NCI-H1436 (cell line): ENCODE data around the gene LPCAT3.

Source experiments
- DNase-seq: peaks from one replicate; lab custom pipeline; 2025; lab: John Stamatoyannopoulos, UW

The LPCAT3 gene

DNA sequence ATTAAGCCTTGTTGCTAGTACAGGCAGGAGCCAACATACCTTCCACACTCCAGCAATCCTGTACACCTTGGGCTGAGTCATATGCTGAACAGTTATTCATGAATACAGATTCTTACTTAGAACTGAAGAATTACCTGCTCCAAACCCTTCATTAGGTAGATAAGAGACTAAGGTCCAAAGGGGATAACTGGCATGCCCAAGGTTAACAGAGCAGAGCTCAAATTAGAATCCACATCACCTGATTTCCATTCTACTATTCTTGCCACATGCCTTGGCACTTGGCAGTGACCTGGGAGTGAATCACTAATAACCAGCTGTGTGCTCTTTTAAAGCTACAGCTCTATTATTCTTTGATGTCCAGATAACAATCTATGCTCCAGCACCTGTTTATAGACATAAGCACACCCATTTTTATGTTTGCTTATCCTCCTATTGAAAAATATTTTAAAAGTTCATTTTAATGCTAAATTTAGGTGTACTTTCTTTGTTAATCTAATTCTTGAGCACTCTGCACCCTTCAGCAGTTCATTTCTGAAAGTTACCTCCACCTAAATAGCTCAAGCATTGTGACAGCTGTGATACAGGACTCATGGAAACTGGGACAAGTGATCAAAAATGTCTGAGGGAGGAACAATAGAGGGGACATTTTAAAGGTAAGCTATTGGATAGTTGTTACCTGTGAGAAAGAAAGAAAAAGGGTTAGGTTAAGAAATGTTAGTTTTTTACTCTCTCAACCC, 19.4 kb downstream of the LPCAT3 start:
- no peak for DNase-seq

GRCh38 chr12:6996040-6996441, 22.2 kb downstream of the LPCAT3 start:
- DNase-seq: no peak

DNA sequence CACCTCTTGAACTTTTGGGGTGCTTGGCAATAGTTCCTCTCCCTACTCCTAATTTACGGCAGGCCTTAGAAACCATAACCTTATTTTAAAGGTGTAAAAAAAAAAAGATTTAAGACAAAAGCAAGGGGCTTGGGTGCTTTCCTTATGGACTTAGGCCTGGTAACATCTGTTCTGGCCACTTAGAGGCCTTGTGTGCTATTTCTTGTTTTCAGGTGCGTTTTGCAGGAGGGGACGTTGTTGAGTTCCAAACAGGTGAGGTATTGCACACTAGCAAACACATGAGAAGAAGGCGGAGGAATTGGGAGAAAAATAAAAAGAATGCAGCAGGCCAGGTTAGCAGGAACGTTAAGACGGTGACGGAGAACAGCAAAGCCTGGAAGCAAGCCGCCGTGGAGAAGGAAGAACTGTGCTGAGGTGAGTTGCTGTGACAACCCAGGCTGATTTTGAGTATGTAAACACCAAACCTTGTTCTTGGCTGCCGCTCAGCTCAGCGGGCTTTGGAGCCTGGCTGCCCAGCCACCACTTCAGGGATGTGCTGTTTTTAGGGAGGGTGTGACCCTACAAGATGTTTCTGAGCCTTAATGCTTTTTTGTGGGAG, 30.2 kb downstream of the LPCAT3 start:
- DNase-seq: no peak

DNA sequence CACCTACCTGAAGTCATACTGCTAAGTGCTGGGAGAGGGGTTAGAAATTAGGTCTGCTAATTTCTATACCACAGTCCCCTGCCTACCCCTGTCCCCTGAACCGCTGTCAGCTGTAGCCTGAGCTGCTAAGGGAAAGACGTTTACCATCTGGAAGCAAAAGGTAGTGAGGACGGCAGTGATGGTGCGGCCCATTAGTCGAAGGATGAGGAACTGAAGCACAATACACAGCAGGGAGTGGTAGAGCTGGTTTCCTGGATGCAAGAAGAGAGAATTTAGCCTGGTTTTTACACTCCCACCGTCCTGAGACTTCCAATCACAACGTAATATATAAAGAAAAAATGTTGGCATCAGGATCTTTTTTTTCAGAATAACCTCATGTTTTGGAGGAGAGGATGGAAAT, 35.7 kb downstream of the LPCAT3 start:
- DNase-seq: no peak

DNA sequence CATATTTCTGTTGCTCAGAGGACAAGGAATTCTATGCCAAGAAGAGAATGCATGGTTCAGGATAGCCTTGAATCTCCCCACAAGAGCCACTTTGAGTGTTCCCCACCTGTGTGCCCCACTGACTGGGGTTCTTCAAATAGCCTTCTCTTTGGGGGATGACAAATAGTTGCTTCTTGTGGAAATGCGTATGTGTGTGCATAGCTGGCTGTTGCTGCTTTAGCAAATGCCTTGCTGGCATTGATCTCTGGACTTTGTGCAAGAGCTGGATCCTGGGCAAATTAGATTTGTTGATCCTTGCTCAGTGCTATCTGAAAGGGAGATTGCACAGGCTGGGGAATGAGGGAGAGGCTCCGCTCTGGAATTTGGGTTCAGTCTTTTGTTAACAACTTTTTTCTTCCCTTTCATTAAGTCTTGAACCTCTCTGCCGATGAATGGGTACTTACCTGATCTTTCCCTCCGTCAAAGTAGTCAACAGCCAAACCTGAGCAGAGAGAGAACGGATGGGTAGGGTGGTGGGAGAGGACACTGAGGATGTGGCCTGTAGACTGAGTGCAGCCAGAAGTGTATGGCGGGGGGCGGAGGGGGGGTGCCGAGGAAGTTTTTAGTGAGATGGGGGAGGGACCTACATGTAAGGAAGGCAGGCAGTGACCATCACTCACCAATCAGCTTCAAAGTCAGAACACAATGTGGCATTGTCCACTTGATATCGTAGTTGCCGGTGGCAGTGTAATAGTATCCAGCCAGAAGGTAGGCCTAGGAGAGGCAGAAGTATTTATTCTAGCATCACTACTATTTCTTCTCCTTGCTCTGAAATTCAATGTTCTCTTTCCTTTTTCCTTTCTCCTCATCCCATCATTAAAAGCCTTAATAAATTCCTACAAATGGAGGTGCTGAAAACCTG, 36.9 kb downstream of the LPCAT3 start:
- no peak for DNase-seq

DNA sequence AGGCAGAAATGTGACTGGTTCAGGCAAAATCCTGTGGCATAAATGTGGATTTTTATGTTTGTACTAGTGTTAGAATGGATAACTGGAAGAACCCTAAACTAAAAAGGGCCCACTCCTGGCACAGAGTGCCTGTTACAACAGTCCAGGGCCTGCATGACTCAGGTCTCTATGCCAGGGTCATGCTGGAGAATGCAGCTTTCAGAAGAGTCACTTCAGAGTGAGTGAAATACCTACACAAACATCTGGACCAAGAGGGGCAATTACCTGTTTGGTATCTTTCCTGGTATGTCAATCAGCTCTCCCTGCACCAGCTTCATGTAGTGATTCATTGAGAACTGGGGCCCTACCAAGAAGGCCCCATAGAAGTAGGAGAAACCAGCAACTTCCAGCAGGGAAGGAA, 37.5 kb downstream of the LPCAT3 start:
- no peak for DNase-seq

GRCh38 chr12:6980075-6980474, 38.2 kb downstream of the LPCAT3 start:
- no peak for DNase-seq

DNA sequence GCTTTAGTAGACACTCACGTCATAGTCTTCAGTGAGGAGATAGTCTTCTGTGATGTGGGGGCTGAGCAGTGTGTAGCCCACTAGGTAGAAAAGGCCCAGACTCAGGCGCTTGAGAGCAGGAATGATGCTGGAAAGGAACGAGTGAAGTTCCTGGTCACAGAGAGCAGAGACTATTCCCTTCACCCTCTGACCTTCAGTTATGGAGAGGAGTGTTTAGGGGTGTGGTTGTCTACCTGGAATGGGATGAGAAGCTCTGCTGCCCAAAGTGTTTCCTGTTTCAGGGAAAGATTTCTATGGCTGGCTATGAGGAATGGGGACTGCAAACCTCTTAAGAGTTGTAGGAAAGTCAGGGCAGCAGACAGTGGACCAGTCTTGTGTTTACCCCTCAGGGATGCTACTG, 38.8 kb downstream of the LPCAT3 start:
- DNase-seq: no peak

DNA sequence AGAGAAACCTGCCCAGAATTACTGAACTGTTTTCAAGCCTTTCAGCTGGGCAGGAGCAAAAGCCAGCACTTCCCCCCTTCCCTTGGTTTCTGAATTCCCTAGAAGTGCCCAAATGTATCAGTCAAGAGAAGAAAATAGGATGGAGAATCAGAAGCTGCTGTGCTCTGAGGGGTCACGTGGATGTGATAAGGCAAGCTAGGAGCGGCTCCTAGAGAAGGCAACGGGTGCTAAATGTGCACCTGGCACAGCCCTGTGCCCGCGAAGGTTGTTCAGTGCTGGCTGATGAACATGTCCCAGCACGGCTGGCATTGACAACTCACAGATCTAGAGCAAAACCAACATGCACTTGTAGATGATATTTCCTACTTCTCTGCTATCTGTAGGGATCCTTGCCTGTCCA, 39.3 kb downstream of the LPCAT3 start:
- DNase-seq: no peak

- DNase-seq: no peak
Measured at GRCh38 chr12:6978611-6979011, 39.7 kb downstream of the LPCAT3 start.

- DNase-seq: no peak
Measured at GRCh38 chr12:6978188-6978587, 40.1 kb downstream of the LPCAT3 start.

DNA sequence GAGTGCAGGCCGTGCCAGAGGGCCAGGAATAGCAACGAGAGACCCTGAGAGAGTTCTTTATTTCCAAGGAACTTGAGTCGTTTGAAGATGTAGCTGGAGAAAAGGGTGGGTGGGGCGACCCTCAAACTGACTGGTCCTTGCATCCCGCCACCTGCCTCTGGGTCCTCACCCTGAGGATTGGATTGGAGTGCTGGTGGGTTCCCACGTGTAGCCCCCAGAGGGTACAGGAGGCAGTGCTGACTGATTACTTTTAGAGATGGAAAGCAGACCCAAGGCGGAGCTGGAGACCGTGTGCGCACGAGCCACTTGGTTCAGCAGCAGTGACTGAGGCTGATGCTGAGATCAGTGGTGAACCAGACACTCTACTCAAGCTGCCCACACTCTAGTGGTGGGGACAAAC, 40.6 kb downstream of the LPCAT3 start:
- no peak for DNase-seq

- no peak for DNase-seq
Measured at GRCh38 chr12:6975297-6976032, 42.8 kb downstream of the LPCAT3 start.

DNA sequence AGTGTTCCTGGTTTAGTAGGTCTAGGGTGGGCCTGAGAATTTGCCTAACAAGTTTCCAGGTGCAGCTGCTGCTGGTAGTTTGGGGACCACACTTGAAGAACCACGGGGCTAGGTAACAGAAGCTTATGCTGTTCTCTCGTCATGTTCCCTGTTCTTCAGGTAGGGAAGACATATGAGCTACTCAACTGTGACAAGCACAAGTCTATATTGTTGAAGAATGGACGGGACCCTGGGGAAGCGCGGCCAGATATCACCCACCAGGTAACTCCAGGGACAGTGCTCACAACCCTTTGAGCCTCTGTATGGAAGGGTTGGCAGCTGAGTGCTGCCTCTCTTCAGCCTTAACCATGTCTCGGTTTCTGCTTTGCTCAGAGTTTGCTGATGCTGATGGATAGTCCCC, 44.1 kb downstream of the LPCAT3 start:
- no peak for DNase-seq

DNA sequence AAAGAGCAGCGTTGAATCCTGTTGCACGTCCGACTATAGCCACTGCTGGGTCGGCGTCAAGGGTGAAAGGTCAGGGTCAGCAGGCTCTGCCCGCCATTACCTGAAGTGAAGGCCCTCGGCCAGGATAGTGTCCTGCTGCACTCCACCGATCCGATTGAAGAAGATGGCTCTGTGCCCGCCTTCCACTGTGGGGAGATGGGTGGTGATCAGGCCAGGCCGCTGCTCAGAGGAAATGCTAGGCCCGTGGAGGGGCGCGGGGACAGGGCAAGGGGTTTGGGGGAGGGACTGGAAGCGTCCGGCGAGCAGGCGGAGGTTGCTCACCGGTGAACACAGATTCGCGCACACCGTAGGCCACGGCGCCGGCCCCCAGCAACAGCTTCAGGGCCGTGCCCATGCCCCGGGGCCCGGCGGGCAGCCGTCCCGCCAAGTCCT, 48.2 kb downstream of the LPCAT3 start:
- DNase-seq: no peak

DNA sequence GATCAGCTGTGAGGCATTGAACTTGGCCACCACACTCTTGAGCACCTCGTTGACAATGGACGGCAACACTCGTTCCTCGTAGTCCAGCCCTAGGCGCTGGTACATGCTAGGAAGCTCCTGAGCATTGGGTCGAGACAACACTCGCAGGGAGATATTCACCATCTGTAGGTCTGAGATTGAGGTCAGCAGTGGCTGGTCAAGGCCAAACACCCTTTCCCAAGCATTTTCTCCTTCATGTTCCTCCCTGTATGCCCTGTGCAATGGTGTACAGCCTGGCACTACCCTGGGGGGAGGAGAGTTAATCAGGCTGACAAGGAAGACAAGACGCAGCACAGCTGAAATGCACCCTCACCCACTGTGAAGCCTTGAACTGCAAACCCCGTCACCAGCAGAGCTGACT, 49.9 kb downstream of the LPCAT3 start:
- DNase-seq: no peak

DNA sequence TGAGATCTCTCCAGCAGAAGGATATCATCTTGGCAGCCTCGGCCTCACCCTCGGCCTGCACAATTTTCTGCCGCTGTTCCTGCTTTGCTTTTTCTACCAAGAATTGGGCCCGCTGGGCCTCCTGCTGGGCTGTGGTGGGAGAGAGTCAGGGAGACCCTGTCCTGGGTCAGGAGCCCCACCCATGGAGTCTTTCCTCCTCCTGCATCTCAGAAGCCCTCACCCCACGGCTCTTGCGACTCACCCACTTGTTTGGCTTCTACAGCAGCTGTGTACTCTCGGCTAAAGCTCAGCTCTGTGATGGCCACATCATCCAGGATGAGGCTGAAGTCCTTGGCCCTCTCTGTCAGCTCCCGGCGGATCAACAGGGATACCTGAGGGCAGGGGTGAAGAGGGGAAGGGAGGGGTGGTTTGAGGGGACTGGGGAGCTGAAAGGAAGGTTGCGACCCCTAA, 50.6 kb downstream of the LPCAT3 start:
- DNase-seq: no peak

DNA sequence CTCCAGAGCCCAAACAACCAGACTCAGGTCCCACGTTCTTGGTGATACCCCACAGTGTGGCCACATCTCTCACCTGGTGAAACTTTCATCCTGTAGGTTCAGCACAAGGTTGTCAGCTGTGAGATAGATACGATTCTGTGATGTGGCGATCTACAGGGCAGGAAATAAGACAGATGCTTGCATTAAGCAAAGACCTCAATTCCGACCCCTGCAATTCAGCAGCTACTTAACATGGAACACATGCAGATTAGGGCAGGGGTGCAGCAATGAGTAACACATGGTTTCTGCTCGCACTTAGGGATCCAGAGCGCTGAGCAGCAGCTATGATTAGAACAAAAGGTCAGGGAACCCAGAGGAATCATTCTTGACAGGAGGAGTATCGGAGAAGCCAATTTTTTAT, 51.9 kb downstream of the LPCAT3 start:
- DNase-seq: no peak

DNA sequence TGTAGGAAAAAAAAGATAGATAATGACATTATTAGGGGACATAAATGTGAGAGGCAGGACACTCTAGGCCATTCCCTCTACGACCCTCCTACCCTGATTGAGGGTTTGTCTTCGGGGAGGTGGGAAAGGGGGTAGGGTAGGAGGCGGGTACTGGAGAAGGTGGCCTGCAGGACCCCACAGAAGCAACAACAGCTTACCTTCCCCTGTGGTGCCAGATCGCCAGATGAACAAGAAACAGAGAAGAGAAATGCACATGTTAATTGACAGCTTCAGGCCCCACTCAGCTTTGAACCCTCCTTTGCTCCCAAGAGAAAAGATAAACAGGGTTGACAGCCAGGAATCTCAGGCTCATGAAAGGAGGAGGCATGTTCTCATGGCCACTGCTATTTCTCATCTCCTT, 52.6 kb downstream of the LPCAT3 start:
- DNase-seq: no peak

GRCh38 chr12:6965026-6965661, 53.1 kb downstream of the LPCAT3 start:
- DNase-seq: peak; percentile 80

DNA sequence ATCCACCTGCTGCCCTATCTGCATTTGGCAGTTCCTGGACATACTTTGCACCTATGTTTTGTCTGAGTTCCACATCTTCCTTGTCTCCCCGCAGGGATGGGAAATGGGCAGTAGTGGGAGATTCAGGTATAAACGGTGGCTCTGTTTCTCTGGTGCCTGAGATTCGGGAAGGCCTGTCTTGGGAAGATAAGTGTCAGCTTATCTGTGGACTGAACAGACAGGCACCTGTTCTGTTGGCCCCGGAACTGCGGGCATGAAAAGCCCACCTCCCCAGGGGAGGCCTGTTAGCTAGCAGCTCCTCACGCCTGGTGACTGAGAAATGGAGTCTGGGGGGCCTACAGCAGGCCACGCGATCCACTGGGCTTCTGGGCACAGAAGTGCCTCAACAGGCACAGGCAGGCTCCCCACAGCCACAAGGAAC, 53.7 kb downstream of the LPCAT3 start:
- DNase-seq: no peak
